OCI-LY7 (cell line): ENCODE results near the gene LYAR.

ENCODE experiments used
- CTCF ChIP-seq: fragments of 200-600 bp; sonication (generic); conservative IDR thresholded peaks from 2 replicates; pipeline ENCODE4 v1.5.1; 2014; ENCODE audit warnings: mild to moderate bottlenecking, antibody characterized with exemption, low read length, moderate library complexity, mixed read lengths
- EZH2phosphoT487 ChIP-seq: fragments of 200-600 bp; sonication (generic); IDR thresholded peaks from 2 replicates; pipeline ENCODE4 v1.6.1; 2018; ENCODE audit warnings: low read depth, borderline replicate concordance, mild to moderate bottlenecking, mixed run types, antibody characterized with exemption, low read length, moderate library complexity, mixed read lengths

- TF ChIP-seq CTCF = peak; percentile 58
- no peak for TF ChIP-seq EZH2phosphoT487
Measured at GRCh38 chr4:4327652-4328121, 37.7 kb upstream of the LYAR start.
